OCI-M2 (cell line): ENCODE measurements around the gene MYH15.
"Not testable (repeated sequence)": the region's sequence is repeated elsewhere in the genome, so short reads cannot be mapped to it uniquely, and the experiment has no call there.

ENCODE experiments used
- DNase-seq: peaks from one replicate; lab custom pipeline; 2025; ENCODE audit not compliant: unreplicated experiment; lab: John Stamatoyannopoulos, UW

The MYH15 gene

DNA sequence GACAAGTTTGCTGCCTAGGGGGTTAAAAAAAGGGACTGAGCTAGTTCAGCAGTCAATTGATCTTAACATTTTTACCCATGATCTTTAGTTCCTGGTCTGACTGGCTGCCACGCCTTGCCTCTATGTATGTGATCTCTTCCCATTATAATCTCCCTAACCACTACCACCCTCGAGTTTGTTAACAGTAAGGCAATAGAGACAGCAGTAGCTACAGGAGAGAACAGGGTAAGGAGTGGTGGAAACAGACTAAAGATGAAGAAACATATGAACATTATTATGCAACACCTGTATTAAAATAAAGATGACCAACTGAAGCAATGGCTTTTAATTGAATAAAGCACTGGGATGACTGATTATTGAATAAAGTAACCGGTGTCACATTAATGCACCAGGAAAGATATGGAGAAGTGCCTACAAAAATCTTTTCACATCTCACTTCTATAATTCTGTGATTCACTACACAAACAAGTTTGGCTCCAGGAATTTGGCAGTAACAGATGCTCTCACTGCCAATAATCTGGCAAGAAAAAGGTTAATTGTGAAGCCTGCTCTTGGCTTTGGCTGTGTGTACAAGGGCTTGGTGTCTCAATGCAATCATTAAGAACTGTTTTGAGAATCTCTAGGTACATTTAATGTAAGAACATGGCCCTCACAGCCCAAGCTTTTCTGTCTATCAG lies 118.3 kb downstream of the MYH15 start:
- no peak for DNase-seq

DNA sequence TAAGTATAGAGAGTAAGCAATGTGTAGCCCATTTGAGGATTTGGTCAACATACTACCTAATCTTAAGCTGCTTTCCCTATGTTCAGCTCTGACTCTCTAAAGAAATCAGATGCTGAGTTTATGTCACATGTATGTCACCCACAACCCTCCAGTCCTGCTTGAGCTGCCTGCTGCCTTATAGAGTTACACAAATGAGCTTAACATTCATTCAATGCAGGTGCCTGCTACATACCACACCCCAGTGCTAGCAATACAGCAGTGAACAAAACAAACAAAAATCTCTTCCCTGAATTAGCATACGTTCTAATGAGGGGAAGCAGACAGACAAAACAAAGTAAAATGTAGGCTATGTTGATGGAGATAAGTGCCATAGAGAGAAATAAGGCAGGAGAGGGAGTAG lies 121.0 kb downstream of the MYH15 start:
- no peak for DNase-seq

DNA sequence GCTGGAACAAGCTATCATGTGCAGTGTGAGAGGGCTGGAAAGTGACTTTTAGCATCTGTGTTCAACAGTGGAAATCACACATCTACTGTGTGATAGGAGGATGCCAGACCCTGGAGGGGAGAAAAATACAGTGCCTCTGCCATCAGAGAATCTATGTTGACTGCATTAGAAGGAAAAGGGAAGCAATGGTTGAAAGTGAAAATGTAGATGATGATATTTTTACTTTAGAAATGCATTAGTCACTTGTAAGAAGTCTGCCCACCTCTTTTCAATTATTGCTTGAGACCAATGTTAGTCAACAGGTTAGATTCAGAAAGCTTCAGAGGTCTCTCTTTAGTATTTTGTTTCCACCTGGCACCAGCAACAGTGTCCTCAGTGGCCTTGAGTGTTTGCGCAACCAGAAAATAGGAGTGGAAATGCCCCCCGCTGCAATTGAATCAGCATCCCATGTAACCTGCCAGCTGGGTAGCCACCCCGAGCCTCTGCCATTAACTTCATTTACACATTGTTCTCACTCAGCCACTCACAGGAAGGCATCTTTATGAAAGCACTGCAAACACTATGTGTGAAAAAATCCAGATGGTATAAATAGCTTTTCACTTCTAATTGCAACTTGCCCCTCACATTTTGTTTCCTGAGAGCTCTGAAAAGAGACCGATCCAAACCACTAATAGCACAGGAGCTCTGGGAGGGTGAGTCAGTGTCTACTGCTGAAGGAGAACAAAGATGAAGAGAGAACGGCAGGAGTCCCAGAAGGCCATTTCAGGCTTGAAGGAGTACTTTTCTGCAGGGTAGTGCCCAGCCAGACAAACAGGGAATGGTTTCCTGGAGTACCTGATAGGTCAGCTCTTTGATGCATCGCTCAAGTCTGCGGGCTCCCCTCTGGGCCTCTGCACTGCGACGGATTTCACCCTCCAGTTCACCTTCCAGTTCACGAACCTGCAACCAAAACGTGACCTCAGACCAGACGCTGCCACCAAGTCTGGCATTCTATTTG lies 122.0 kb downstream of the MYH15 start:
- no peak for DNase-seq

DNA sequence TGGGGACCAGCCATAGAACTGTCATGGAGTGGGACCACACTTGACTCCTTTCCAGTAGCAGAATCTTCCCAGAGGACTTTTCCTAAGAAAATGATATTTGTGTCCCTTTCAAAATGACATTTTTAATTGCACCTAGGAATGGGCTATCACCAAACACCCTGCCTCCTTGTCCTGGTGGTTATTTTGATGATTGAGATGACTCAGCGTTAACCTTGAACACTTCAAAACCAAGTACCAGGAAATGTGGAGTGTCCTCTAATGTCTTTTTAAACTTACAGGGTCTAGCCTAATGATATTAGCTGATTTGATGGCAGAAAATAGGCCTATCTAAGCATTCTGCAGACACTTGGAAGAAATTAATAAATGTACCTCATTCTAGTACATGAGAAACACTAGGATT lies 123.3 kb downstream of the MYH15 start:
- no peak for DNase-seq

DNA sequence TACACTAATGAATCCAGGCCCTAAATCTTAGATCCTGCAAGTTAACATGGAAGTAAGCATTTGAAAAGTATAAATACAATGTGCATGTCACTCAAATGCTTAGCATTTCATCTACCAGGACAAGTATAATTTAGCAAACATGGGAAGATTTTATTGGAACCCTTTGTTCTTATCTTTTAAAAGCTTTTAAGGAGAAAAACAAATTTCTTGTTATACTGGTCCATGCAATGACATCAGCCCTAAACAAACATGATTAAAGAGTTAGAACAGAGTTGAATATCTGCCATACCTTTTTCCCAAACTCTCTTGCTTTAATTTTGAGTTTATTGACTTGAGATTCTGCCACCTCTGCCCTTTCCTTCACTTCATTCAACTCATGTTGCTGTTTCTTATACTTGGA lies 127.1 kb downstream of the MYH15 start:
- DNase-seq = no peak

DNA sequence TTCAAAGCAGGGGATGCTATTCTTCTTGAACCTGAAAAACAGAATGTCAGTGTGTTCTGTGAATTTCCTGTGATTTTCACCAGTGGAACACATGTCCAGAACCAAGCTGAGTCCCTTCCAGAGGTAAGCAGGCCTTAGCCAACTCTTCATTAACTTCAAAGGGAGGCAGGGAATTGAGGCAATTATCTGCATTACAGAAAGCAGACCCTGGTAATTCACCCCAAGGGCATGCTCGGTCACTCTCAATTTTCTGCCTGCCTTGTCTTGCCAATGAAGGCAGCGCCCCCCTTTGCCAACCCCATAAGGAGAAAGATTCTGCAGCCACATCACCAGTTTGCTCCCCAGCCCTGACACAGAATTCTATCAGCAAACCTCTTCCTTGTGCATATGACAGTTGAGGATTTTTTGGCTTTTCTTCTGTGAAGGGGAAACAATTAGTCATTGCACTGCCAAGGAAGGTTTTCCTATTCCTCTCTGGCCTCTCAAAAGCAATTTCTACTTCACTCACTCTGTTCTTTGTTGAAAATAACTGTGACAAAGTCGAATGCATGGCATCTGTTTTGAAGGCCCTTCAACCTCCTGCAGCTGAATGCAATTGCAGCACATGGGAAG lies 128.8 kb downstream of the MYH15 start:
- DNase-seq = no peak

DNA sequence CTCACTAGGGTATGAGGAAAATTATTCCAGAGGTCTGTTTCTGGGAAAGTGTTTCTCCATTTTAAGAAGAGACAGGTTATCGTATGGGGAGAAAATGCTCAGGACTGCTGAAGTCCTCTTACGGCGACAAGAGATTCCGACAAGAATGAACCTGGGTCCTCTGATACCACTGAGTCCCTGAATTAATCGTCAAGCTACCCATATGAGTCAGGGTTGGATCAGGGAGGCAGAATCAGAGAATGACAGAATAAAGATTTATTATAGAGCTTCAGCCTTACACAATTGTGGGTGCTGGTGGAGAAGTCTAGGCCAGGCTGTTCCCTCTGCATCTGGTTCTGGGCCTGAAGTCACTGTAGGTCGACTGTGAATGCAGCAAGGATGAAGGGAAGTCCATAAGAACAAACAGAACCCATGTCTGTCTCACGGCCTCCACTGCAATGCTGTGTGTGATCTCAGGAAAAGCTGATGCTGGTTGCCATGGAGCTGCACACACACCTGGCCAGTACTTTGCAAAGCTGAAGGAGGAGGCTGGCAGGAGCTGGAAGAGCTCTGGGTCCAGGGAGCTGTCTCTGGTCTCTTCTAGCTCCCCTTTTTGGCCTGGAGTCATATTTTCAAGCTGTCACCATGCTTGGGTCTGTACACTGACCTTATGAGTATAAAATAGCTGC lies 130.1 kb downstream of the MYH15 start:
- DNase-seq = no peak

DNA sequence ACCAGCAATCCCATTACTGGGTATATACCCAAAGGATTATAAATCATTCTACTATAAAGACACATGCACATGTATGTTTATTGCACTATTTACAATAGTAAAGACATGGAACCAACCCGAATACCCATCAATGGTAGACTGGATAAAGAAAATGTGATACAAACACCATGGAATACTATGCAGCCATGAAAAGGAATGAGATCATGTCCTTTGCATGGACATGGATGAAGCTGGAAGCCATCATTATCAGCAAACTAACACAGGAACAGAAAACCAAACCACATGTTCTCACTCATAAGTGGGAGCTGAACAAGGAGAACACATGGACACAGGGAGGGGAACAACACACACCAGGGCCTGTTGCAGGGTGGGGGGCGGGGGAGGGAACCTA lies 131.4 kb downstream of the MYH15 start:
- not testable (repeated sequence) for DNase-seq

DNA sequence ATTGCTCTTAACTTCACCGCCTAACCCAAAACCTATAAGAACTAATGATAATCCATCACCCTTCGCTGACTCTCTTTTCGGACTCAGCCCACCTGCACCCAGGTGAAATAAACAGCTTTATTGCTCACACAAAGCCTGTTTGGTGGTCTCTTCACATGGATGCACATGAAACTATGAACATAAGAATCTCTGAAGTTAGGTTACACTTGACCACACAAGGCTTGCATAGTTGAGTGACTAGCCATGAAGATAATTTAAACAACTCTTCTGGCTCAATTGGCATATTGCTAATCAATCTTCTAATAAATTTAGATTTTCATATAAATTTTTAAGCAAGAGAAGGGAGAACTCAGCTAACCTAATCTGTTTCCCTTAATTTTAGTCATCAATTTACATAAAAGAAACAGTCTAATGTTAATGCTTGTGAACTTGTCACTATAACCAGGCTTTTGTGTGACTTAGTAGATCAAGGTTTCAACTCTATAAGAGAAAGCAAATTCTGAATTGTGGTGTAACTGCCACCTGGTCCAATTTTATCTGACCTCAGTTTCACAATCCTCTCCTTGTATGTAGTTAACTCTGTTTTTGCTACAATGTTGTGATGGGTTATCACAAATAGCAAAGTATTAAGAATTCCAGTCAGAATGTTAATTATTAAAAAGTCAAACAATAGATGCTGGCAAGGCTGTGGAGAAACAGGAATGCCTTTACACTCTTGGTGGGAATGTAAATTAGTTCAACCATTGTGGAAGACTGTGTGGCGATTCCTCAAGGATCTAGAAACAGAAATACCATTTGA lies 132.0 kb downstream of the MYH15 start:
- no peak for DNase-seq

DNA sequence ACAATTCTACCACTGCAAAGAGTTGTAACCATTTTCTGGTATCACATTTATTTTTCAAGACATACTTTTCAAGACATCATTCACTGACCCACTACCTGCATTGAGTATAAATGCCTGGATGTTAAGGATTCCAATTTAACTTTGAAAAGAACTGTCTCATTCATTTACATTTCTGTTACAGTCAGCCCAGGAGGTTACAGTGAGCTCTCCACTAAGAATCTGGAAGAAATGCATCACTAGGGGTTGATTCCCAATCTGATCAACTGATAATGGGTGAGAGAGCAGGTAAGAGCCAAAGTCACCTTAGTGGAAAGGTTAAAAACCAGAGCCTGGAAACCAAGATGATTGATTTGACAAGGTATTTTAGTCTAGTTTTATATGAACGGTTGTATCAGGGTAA lies 133.0 kb downstream of the MYH15 start:
- no peak for DNase-seq

DNA sequence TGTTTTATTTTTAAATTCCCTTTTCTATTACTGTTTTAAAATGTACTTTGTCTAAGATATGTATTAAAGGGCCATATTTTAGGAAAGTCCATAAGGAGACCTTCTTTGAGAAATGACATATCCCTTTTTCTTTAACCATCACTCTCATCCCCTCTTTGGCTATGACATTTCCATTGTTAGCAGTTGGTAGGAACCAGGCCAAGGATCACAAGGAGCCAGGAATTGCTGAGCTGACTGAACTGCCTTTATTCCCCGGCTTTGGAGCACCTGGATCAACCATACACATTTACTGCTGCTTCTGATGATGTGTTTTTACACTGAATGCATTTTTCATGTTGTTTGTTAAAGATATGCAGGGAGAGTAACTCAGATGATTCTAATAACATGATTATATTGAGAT lies 134.4 kb downstream of the MYH15 start:
- no peak for DNase-seq

DNA sequence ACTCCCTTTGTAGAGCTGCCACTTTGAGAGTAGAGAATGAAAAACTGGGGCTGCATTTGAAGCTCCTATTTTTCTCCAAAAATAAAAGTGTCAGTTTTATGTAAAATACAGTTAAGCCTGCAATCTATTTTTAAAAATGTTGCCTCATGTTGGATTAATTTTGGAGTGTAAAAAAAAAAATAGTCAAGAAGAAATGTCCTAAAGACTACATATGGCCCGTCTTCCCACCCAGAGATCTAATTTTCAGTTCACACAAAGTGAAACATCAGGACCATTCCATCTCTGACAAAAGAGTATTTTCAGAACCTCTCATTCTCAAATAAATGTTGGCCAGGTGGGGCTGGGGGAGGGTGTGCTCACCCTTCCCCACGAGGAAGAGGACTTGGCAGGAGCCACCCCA lies 151.4 kb downstream of the MYH15 start:
- DNase-seq = no peak

DNA sequence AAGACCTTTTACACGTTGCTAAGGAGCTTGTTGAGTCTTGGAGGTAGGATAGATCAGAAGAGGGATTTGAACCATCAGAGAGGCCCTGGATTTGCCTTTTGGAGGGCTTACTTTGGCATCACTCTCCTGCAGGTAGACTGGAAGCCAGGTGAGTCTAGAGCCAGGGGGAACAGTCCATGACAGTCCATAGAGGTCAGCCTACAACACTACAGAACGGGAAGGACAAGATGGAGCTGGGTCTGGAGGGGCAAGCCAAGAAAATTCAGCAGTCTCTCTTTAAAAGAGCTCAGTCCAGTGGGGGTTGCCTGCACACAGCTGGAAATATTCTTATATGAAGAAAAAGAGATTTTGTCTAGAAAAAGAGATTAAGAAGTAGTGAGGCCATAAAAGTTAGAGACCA lies 153.4 kb downstream of the MYH15 start:
- DNase-seq = no peak

DNA sequence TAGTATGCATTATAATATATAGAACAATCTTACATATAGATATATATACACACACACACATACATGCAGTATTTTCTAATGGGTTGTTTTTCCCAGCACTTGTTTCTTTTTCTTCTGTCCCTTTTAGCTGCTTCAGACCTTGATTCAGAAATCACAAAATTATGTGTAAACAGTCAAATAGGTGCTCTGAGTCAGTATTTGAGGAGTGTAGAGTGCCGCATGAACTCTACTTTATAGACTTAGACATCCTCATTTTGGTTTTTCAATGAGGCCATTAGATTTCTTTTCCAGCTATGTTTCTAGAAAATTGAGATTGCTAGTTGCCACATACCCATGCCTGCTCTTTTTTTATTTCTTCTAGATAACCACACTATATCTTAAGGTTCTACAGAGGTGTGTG lies 155.8 kb downstream of the MYH15 start:
- DNase-seq = no peak

DNA sequence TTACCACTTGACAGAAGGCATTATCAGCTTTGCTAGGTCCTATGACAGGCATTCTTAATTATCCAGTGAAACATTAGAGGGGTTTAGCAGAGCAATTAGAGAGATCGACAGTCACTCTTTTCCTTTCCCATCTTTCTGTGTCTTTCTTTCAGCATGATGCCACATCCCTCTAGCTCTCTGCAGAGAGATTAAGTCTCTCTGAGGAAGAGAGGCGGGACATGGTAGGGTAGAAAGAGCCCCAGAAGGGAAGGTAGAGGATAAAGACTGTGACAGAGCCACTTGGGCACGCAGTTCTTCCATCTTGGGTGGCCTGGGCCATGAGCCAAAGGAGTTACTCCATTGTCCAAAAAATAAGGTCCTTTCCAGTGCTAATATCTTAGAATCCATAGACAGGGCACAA lies 158.2 kb downstream of the MYH15 start:
- DNase-seq = no peak

DNA sequence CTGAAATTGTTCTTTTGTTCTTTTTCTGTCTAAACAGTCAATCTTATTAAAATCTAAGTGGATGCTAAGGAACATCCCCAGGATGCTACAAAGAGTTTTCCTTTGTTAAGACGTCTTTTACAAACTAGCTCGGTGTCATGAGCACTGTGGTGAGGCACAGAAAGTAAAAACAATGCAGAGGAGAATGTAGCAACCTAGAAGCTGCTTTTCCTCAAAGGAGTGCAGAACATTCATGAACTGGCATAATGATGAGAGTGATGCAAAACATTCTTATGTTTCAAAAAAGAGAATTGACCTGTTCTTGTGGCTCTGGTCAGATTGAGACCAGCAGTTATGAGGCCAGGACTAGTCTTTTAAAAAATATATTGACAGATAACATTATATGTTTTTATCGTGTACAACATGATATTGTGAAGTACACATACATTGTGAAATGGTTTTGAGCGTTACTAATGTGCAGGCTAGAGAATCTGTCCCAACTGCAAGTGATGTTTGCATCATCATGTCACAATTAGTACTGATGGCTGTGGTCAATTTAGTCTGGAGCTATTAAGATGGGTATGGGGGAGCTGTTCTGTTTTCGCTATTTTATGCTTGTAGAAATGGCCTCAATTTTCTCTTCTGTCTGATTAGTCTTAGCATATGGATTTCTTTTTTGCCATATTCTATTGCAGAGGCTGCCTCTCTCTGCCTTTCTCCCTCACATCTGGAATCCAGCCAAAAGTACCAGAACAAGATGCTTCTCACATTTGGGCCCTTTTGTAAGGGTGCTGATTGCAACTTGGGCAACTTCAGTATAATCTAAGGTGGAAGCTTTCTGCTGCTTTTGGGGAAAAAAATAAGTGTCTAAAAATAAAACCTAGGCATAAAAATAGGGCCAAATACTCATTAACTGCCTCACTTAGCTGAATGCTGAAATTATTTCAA lies 163.8 kb downstream of the MYH15 start:
- no peak for DNase-seq

DNA sequence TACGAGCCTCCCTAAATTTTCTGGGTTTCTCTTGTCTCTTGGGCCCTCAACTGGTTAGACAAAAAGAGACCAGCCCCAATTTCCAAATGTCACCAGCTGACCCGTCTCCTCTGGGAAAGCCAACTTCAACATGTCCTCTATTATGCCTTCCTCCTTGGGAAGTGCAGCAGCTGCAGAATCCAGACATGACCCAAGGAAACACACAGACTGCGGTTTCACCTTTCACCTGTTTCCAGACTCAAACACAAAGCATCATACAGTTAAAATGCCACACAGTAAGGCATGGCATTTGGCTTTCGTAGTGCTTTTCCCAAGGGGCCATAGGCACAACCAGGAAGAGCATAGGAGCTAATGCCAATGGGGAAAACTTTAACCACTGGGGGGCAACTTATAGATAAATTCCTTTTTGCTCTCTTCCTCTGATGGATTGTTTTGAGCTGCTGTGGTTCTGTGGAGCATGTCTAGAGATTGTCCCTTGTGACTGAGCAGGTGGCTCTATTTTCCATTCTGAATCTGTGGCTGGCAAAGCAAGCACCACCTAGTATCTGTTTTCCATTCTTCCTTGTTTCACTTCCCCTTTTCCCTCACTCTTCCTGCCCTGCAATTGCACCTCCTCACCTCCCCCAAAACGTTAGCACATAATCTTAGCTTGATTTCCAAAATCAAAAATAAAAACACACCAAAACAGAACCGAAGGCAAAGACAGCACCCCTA lies 164.7 kb downstream of the MYH15 start:
- no peak for DNase-seq

DNA sequence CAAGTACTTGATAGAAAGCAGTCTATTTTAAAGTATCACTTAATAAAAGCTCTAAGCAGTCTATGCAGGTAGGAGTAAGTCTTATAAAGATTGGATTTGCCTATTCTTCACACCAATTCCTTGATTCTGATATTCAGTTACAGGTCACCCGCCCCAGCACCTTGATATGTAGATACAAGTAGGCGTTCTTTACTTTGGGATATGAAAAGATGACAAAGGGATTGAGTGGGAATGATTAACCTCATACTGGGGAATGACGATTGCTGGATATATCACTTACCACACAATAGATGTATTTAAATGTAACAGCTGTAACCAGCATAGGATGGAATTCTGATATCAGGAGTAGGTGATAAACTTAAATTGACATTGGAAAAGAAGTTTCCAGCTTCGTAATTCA lies 166.9 kb downstream of the MYH15 start:
- no peak for DNase-seq
